HepG2 (cell line): Measurements from ENCODE around the gene HLA-DMB. TPM values are rescaled to one million over a fixed set of nuclear protein-coding genes. Genes with fewer than 3 reads are reported as not detected.

Experiments used
- GFI1 ChIP-seq: sonication (generic); formaldehyde crosslinking; IDR thresholded peaks from 2 replicates; pipeline ENCODE4 v1.5.0; 2020; ENCODE audit warnings: missing genetic modification reagents, mild to moderate bottlenecking, borderline replicate concordance
- HDAC1 ChIP-seq: sonication (generic); formaldehyde crosslinking; IDR thresholded peaks from 2 replicates; pipeline ENCODE4 v1.5.1; 2020; ENCODE audit warnings: mild to moderate bottlenecking, missing genetic modification reagents
- MAFK ChIP-seq, 2 experiments: IDR thresholded peaks in 1 of 2; conservative IDR thresholded peaks in 1 of 2; 2 replicates each; pipeline ENCODE4 v1.6.1; 2011; ENCODE audit warnings: improper control_type of control experiment in 2 of 2, low read length in 2 of 2
- NFAT5 ChIP-seq: sonication (generic); formaldehyde crosslinking; IDR thresholded peaks from 2 replicates; pipeline ENCODE4 v1.4.0; 2020; ENCODE audit warnings: missing genetic modification reagents
- SPEN ChIP-seq: sonication (generic); formaldehyde crosslinking; IDR thresholded peaks from 2 replicates; pipeline ENCODE4 v1.5.1; 2020; ENCODE audit warnings: low read depth, mild to moderate bottlenecking, missing genetic modification reagents
- ZMYM4 ChIP-seq: sonication (generic); formaldehyde crosslinking; IDR thresholded peaks from 2 replicates; pipeline ENCODE4 v1.8.1; 2023; ENCODE audit warnings: mild to moderate bottlenecking, missing genetic modification reagents
- ZNF367 ChIP-seq: sonication (generic); formaldehyde crosslinking; IDR thresholded peaks from 2 replicates; pipeline ENCODE4 v1.4.0; 2020; ENCODE audit warnings: missing genetic modification reagents, borderline replicate concordance
- polyA plus RNA-seq, 8 experiments: library from polyadenylated mRNA; depleted of rRNA in 3 of 8; stranded (reverse) in 7 of 8; unstranded in 1 of 8; fragments of >200 nt; fragmentation: Illumina TruSeq in 4 of 8; extraction: Trizol in 4 of 8; gene quantifications; 2 replicates each; pipeline versions ENCODE4 v1.2.1 to v1.2.3, GENCODE V29; 2011 to 2016; ENCODE audit warnings: low read depth in 4 of 8, missing spikeins in 1 of 8, mixed read lengths in 1 of 8; ENCODE audit not compliant: insufficient read depth in 1 of 8
- total RNA-seq, 5 experiments: library from RNA; depleted of rRNA; stranded (reverse); fragments of >200 nt; fragmentation: Illumina TruSeq; extraction: Trizol; gene quantifications; 2 replicates each; pipeline ENCODE4 v1.2.3, GENCODE V29; 2016; ENCODE audit warnings: low read depth in 1 of 5
- TF ChIP-seq, protein P1 (sequence below): sonication (generic); formaldehyde crosslinking; IDR thresholded peaks from 2 replicates; pipeline ENCODE4 v1.9.0; 2021; ENCODE audit warnings: missing genetic modification reagents, borderline replicate concordance
- TF ChIP-seq, protein P2 (sequence below): IDR thresholded peaks from 2 replicates; pipeline ENCODE4 v1.4.0; 2020; ENCODE audit warnings: mild to moderate bottlenecking, missing genetic modification reagents
- TF ChIP-seq, protein P3 (sequence below): sonication (generic); formaldehyde crosslinking; IDR thresholded peaks from 2 replicates; pipeline ENCODE4 v1.5.1; 2020; ENCODE audit warnings: missing genetic modification reagents, mild to moderate bottlenecking, borderline replicate concordance
- TF ChIP-seq, protein P4 (sequence below): conservative IDR thresholded peaks from 2 replicates; pipeline ENCODE4 v1.6.1; 2018; ENCODE audit warnings: missing genetic modification reagents

The HLA-DMB gene
- total and polyA plus RNA-seq, 2 of the 13 experiments (the other 11 are each of a cell fraction or from before 2014, with no cell fraction given) = not detected

GRCh38 chr6:32894085-32895005 is 46.5 kb downstream of the HLA-DMB start (continued):
- TF ChIP-seq, protein P1, sequence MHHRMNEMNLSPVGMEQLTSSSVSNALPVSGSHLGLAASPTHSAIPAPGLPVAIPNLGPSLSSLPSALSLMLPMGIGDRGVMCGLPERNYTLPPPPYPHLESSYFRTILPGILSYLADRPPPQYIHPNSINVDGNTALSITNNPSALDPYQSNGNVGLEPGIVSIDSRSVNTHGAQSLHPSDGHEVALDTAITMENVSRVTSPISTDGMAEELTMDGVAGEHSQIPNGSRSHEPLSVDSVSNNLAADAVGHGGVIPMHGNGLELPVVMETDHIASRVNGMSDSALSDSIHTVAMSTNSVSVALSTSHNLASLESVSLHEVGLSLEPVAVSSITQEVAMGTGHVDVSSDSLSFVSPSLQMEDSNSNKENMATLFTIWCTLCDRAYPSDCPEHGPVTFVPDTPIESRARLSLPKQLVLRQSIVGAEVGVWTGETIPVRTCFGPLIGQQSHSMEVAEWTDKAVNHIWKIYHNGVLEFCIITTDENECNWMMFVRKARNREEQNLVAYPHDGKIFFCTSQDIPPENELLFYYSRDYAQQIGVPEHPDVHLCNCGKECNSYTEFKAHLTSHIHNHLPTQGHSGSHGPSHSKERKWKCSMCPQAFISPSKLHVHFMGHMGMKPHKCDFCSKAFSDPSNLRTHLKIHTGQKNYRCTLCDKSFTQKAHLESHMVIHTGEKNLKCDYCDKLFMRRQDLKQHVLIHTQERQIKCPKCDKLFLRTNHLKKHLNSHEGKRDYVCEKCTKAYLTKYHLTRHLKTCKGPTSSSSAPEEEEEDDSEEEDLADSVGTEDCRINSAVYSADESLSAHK (CRISPR knock-in tag) = no peak
- TF ChIP-seq SPEN (peak; percentile 80), MAFK (conservative IDR thresholded peaks at IDR 0.05 in 1 of 2, IDR thresholded peaks at IDR 0.05 in 1 of 2; ENCODE audit: low read length in 2 of 2) (no peak), ZNF367 (CRISPR knock-in tag) (0 out of 2 replicates have a peak, but pooled peaks have one; percentile 4), GFI1 (CRISPR knock-in tag) (peak; percentile 41; the same call in 1 of the 2 replicates), NFAT5 (no peak), HDAC1 (no peak; the same call in 1 of the 2 replicates), ZMYM4 (CRISPR knock-in tag) (0 out of 2 replicates have a peak, but pooled peaks have one; percentile 34)
- TF ChIP-seq, protein P2, sequence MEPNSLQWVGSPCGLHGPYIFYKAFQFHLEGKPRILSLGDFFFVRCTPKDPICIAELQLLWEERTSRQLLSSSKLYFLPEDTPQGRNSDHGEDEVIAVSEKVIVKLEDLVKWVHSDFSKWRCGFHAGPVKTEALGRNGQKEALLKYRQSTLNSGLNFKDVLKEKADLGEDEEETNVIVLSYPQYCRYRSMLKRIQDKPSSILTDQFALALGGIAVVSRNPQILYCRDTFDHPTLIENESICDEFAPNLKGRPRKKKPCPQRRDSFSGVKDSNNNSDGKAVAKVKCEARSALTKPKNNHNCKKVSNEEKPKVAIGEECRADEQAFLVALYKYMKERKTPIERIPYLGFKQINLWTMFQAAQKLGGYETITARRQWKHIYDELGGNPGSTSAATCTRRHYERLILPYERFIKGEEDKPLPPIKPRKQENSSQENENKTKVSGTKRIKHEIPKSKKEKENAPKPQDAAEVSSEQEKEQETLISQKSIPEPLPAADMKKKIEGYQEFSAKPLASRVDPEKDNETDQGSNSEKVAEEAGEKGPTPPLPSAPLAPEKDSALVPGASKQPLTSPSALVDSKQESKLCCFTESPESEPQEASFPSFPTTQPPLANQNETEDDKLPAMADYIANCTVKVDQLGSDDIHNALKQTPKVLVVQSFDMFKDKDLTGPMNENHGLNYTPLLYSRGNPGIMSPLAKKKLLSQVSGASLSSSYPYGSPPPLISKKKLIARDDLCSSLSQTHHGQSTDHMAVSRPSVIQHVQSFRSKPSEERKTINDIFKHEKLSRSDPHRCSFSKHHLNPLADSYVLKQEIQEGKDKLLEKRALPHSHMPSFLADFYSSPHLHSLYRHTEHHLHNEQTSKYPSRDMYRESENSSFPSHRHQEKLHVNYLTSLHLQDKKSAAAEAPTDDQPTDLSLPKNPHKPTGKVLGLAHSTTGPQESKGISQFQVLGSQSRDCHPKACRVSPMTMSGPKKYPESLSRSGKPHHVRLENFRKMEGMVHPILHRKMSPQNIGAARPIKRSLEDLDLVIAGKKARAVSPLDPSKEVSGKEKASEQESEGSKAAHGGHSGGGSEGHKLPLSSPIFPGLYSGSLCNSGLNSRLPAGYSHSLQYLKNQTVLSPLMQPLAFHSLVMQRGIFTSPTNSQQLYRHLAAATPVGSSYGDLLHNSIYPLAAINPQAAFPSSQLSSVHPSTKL = peak; percentile 55; the same call in 1 of the 2 replicates
- TF ChIP-seq, protein P3, sequence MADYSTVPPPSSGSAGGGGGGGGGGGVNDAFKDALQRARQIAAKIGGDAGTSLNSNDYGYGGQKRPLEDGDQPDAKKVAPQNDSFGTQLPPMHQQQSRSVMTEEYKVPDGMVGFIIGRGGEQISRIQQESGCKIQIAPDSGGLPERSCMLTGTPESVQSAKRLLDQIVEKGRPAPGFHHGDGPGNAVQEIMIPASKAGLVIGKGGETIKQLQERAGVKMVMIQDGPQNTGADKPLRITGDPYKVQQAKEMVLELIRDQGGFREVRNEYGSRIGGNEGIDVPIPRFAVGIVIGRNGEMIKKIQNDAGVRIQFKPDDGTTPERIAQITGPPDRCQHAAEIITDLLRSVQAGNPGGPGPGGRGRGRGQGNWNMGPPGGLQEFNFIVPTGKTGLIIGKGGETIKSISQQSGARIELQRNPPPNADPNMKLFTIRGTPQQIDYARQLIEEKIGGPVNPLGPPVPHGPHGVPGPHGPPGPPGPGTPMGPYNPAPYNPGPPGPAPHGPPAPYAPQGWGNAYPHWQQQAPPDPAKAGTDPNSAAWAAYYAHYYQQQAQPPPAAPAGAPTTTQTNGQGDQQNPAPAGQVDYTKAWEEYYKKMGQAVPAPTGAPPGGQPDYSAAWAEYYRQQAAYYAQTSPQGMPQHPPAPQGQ = 0 out of 2 replicates have a peak, but pooled peaks have one; percentile 32
- TF ChIP-seq, protein P4, sequence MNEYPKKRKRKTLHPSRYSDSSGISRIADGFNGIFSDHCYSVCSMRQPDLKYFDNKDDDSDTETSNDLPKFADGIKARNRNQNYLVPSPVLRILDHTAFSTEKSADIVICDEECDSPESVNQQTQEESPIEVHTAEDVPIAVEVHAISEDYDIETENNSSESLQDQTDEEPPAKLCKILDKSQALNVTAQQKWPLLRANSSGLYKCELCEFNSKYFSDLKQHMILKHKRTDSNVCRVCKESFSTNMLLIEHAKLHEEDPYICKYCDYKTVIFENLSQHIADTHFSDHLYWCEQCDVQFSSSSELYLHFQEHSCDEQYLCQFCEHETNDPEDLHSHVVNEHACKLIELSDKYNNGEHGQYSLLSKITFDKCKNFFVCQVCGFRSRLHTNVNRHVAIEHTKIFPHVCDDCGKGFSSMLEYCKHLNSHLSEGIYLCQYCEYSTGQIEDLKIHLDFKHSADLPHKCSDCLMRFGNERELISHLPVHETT (CRISPR knock-in tag) = peak; percentile 49; the same call in 1 of the 2 replicates
